NT2/D1 (cell line): ENCODE results near the gene MRPS34.

ENCODE experiments used
- SUZ12 ChIP-seq: IDR thresholded peaks from 2 replicates; pipeline ENCODE4 v1.6.1; 2011; ENCODE audit not compliant: insufficient read length, insufficient read depth; ENCODE audit errors: extremely low read depth
- YY1 ChIP-seq: IDR thresholded peaks from 2 replicates; pipeline ENCODE4 v1.6.1; 2011; ENCODE audit not compliant: insufficient read length, insufficient read depth

DNA sequence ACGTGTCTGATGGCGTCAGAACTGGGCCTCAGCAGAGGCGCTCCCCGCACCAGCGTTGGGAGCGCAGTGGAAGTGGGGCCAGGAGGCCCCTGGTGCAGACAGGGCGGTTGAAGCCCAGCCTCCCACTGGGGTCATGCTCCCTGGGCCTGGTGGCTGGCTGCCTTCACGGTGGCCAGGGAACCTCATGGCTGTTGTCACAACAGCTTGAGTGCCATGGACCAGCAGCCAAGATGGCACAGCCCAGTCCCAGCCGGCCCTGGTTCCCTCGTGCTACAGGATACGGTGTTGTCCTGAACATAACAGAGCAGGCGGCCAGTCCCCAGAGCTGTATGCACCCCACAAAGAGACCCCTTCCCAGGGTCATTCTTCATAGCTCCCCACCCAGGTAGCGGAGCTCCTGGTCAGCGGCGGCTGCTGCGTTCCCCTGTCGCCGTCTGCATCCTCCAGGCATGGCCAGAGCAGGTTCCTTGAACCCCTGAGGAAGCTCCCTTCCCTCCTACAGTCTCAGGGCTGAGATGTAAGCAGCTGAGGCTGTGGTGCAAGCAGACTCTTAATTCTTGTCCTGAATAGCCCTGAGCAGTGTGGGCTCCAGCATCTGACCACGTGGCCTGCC lies 31.3 kb downstream of the MRPS34 start:
- TF ChIP-seq YY1 = no peak
- TF ChIP-seq SUZ12 = no peak
